ENCODE results near the gene AGBL1. TPM values are rescaled to one million over a fixed set of nuclear protein-coding genes. Genes with fewer than 3 reads are reported as not detected.
A peak's percentile ranks its signal among the peaks of the same experiment; 100 is the strongest.

AGBL1 gene
- total RNA-seq, 1 experiment from 2014 or later: not detected

GRCh38 chr15:86892774-86893449 lies 813.2 kb downstream of the AGBL1 start:
- no peaks in the 10 kb centered on the region for H3K9me3 Mint-ChIP-seq
- Histone ChIP-seq H3K27me3 (ENCODE audit: insufficient read depth, low read length) (no peaks in the 10 kb centered on the region), H4K91ac (ENCODE audit: insufficient read length, low read depth, low read length) (no peak overlapping the region), H2BK120ac (ENCODE audit: low read depth, low read length, poor library complexity, severe bottlenecking) (no peak overlapping the region), H2BK15ac (ENCODE audit: low read depth, low read length) (no peak overlapping the region), H2BK12ac (ENCODE audit: insufficient read length, low read depth, low read length) (no peak overlapping the region), H4K8ac (replicated peaks; ENCODE audit: insufficient read length, low read depth, low read length) (no peak overlapping the region), H3K4ac (ENCODE audit: low read depth, low read length) (no peak overlapping the region), H4K5ac (ENCODE audit: insufficient read length, low read depth, low read length) (no peak overlapping the region), H3K4me2 (ENCODE audit: insufficient read depth, insufficient read length, low read length) (peak overlapping the region; percentile 4), H3K23ac (ENCODE audit: insufficient read length, low read depth, low read length) (no peak overlapping the region), H3T11ph (ENCODE audit: low read length) (no peak overlapping the region), H3K56ac (ENCODE audit: insufficient read length, low read depth, low read length) (no peak overlapping the region), H2BK5ac (ENCODE audit: insufficient read length, low read length) (no peak overlapping the region), H3K27ac (ENCODE audit: insufficient read length, low read depth, low read length) (no peak overlapping the region), H2AK5ac (ENCODE audit: insufficient read length, low read length) (no peak overlapping the region), H3K23me2 (ENCODE audit: insufficient read length, low read depth, low read length, poor library complexity, severe bottlenecking) (no peaks in the 10 kb centered on the region), H4K20me1 (ENCODE audit: control insufficient read depth, insufficient read depth, insufficient read length) (no peaks in the 10 kb centered on the region), H3K9ac (ENCODE audit: extremely low read depth, insufficient read length, low read length) (no peak overlapping the region), H3K79me2 (ENCODE audit: insufficient read depth, low read length) (no peaks in the 10 kb centered on the region), H3K18ac (ENCODE audit: insufficient read length, low read depth, low read length) (no peak overlapping the region), H3K4me1 (ENCODE audit: insufficient read depth, low read length) (peaks cover 4% of the 10 kb centered on the region; the same call in 1 of the 2 replicates), H2AFZ (ENCODE audit: low read length) (no peak overlapping the region), H3K9me3 (ENCODE audit: control insufficient read depth, low read depth, low read length) (no peaks in the 10 kb centered on the region), H3K79me1 (ENCODE audit: insufficient read depth, low read depth, low read length, poor library complexity, severe bottlenecking) (no peaks in the 10 kb centered on the region), H2BK20ac (ENCODE audit: low read depth, low read length, poor library complexity, severe bottlenecking) (no peak overlapping the region), H3K14ac (ENCODE audit: insufficient read depth, low read length) (no peak overlapping the region)
- H3K27me3 Mint-ChIP-seq (ENCODE audit: low read depth): no peaks in the 10 kb centered on the region
- DNase-seq: no peak
- WGBS (ENCODE audit: extremely low coverage, insufficient read length, low lambda C conversion rate): no CpG with 5 or more reads among the region's 10 CpGs
- peak overlapping the region in 1 of 3 experiments; percentile 67; a peak in 3 of 7 replicates for H3K27ac Mint-ChIP-seq
- TF ChIP-seq CTCF (conservative IDR thresholded peaks at IDR 0.05): no peak
- H3K36me3 Mint-ChIP-seq (ENCODE audit: insufficient read depth in 1 of 3, low read depth in 3 of 3): no peaks in the 10 kb centered on the region
- no peak overlapping the region for H3K4me3 Mint-ChIP-seq
- H3K4me1 Mint-ChIP-seq: peaks cover 24 to 26% of the 10 kb centered on the region in 2 experiments

Data from H9 (cell line).